ENCODE results near the gene RELN.

- TF ChIP-seq, protein P1, sequence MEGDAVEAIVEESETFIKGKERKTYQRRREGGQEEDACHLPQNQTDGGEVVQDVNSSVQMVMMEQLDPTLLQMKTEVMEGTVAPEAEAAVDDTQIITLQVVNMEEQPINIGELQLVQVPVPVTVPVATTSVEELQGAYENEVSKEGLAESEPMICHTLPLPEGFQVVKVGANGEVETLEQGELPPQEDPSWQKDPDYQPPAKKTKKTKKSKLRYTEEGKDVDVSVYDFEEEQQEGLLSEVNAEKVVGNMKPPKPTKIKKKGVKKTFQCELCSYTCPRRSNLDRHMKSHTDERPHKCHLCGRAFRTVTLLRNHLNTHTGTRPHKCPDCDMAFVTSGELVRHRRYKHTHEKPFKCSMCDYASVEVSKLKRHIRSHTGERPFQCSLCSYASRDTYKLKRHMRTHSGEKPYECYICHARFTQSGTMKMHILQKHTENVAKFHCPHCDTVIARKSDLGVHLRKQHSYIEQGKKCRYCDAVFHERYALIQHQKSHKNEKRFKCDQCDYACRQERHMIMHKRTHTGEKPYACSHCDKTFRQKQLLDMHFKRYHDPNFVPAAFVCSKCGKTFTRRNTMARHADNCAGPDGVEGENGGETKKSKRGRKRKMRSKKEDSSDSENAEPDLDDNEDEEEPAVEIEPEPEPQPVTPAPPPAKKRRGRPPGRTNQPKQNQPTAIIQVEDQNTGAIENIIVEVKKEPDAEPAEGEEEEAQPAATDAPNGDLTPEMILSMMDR (IDR thresholded peaks at IDR 0.05): no peak
- TF ChIP-seq POLR2A (IDR thresholded peaks at IDR 0.05): no peak
These were observed 204.7 kb downstream of the RELN start for GRCh38 chr7:103784646-103785286.

Data from heart left ventricle (tissue), 13 donors.